ENCODE measurements around the gene CCDC88B. TPM values are rescaled to one million over a fixed set of nuclear protein-coding genes. Genes with fewer than 3 reads are reported as not detected.

CCDC88B gene
- total and polyA plus RNA-seq, 9 of the 15 experiments (the other 6 are each of a cell fraction or from before 2014, with no cell fraction given): 0.13 to 18.1 (median 7.9) TPM

- Histone ChIP-seq H3K4me2 (ENCODE audit: insufficient read depth, low read length) (no peak overlapping the region), H3K9me1 (ENCODE audit: control insufficient read depth, insufficient read depth, low read length) (peaks cover 2% of the 10 kb centered on the region), H3K79me2 (ENCODE audit: control insufficient read depth, insufficient read depth, low read length) (no peaks in the 10 kb centered on the region), H3K4me3 (no peak overlapping the region), H2AFZ (ENCODE audit: low read depth, low read length) (no peak overlapping the region), H3K9ac (ENCODE audit: insufficient read depth in 1 of 2, low read depth in 2 of 2, low read length in 2 of 2) (peak overlapping the region in 1 of 2 experiments; percentile 26; a peak in 1 of 4 replicates), H3K27me3 (ENCODE audit: control insufficient read depth in 2 of 2, insufficient read depth in 2 of 2, low read length in 2 of 2) (peaks cover 37 to 76% of the 10 kb centered on the region in 2 experiments; a peak in 4 of 5 replicates), H3K27ac (ENCODE audit: extremely low read depth, low read depth, low read length) (no peak overlapping the region), H3K36me3 (ENCODE audit: control insufficient read depth, insufficient read depth, low read length) (no peaks in the 10 kb centered on the region), H3K9me3 (replicated peaks; ENCODE audit: control insufficient read depth, insufficient read depth, low read depth, low read length) (peaks cover 8% of the 10 kb centered on the region), H3K4me1 (replicated peaks in 1 of 2; ENCODE audit: control insufficient read depth in 2 of 2, insufficient read depth in 2 of 2, low read length in 2 of 2) (peaks cover 11 to 13% of the 10 kb centered on the region in 2 experiments), H4K20me1 (replicated peaks; ENCODE audit: control insufficient read depth, insufficient read depth, low read length) (0 out of 2 replicates have a peak, but pooled peaks cover 6% of the 10 kb centered on the region)
- whole genome bisulfite sequencing (ENCODE audit: insufficient coverage, low coverage, missing lambda C conversion rate): 11% methylated on average over 17 of the region's 17 CpGs
- no peak for TF ChIP-seq CREB3L1 (IDR thresholded peaks at IDR 0.05; ENCODE audit: borderline replicate concordance, low read depth)
- no peak for TF ChIP-seq SMARCC2 (IDR thresholded peaks at IDR 0.05; ENCODE audit: low read depth)
- no peak for TF ChIP-seq ZNF586 (CRISPR knock-in tag; conservative IDR thresholded peaks at IDR 0.05)
- TF ChIP-seq ZNF316 (IDR thresholded peaks at IDR 0.05): no peak
- TF ChIP-seq CEBPG (CRISPR knock-in tag; IDR thresholded peaks at IDR 0.05): no peak
- TF ChIP-seq CEBPG (tag; conservative IDR thresholded peaks at IDR 0.05 in 1 of 2, IDR thresholded peaks at IDR 0.05 in 1 of 2): 0 out of 4 replicates have a peak, but pooled peaks of 1 of the 2 experiments have one; percentile 15
- POLR2A ChIA-PET: interaction anchor here (0.6 to 0.8 kb wide), 3 partner anchors 28 to 723 kb away, joined by 3 read pairs; no protein-coding TSS in a partner anchor
- in situ Hi-C loops (cut with MboI) (no loop called here), intact Hi-C loops (cut with micrococcal nuclease) (no loop called here)
- no TSS peak for BruUV-seq (replicated peaks)
- DNase-seq (ENCODE audit: extremely low read depth in 1 of 4, low spot score in 3 of 4) (no peak), ATAC-seq (peak; percentile 28; the same call in 1 of the 3 replicates), FAIRE-seq (no peak)
- CTCF ChIA-PET (ENCODE audit: low intra/inter-chr PET ratio): no interaction called here
Measured at GRCh38 chr11:64384028-64384737, 44.2 kb downstream of the CCDC88B start.
